TTC549 (cell line): ENCODE results near the gene AGPAT1.

Source experiments
- FAIRE-seq: peaks from 2 replicates; lab custom pipeline; 2012; peaks lifted over from hg19 to GRCh38; lab: Jason Lieb, UNC

The AGPAT1 gene

GRCh38 chr6:32168807-32169591 lies 6.9 kb downstream of the AGPAT1 start:
- FAIRE-seq: no peak

DNA sequence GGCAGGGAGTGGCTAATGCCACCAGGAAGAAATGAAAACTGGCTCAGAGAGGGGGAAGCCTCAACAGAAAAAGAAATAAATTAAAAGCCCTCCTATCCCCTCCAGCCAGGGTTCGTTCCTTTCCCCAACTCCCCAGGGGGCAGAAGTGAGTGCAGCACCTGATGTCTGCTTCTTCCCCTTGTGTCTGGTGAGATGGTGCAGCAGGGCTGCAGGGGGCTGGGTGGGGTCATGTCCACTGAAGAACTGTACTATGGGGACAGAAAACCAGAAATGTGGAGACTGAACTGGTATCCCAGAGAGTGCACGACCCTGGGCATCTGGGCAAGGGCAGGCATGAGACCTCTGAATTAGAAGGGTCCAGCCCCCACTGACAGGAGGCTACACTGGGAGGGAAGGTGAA lies 7.5 kb downstream of the AGPAT1 start:
- FAIRE-seq: no peak

DNA sequence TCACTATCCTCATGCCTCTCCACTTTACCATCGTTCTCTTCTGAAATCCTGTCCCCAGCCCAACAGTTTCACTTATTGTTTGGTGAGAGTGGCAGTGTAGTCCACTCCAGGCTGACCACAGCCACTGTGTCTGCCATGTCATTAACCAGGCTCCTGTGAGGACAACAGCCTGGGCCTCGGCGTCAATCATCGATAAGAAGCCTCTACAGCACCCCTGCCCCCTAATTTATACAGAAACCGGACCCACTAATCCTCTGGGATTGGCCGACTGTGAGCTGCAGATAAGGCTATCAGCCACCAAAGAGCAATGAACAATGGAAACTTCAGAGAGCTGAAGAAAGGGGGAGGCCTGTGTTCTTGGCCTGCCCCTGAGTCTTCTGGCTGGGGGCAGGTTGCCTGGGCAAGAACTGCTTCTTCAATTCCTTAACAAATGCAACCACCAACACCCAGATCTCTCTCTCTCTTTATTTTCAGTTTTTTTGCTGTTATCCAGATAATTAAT lies 8.1 kb downstream of the AGPAT1 start:
- FAIRE-seq: no peak

DNA sequence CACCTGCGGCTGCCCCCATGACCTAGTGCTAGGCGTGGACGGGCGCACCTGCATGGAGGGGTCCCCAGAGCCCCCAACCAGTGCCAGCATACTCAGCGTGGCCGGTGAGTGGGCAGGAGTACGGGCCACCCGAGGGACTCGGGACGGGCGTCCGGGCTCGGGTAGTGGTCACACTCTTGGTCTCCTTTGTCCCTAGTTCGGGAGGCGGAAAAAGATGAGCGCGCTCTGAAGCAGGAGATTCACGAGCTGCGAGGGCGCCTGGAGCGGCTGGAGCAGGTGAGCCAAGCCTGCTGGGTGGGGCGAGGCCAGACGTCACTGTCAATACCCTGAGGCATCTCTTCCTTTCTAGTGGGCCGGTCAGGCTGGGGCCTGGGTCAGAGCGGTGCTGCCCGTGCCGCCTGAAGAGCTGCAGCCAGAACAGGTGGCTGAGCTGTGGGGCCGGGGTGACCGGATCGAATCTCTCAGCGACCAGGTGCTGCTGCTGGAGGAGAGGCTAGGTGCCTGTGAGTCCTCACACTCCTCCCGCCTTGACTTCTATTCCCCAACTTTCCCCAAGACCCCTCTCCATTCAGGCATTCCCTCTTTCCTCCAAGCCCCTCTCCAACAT lies 8.6 kb downstream of the AGPAT1 start:
- no peak for FAIRE-seq

- FAIRE-seq: no peak
Measured at GRCh38 chr6:32166411-32167061, 9.3 kb downstream of the AGPAT1 start.

- no peak for FAIRE-seq
Measured at GRCh38 chr6:32164295-32164694, 11.6 kb downstream of the AGPAT1 start, which contains the start of gene EGFL8. Gene EGFL8, plus strand, starts transcription at chr6:32164595. Its CDS starts 1,571 bp downstream, at chr6:32166166.

GRCh38 chr6:32163559-32164258 lies 12.2 kb downstream of the AGPAT1 start:
- no peak for FAIRE-seq

DNA sequence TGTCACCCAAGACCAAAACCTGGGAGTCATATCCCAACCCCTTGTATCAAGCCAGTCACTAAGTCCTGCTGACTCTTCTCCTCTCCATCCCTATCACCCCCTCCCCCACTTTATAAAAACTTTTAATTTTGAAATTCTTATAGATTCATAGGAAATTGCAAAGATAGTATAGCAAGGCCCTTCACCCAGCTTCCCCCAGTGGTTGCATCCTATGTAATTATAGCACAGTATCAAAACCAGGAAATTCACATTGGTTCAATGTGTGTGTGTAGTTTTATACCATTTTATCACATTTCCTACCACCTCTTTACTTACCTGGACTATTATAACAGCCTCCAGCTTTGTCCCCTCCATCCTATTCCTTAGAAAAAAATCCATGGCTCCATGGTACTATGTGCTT lies 17.8 kb downstream of the AGPAT1 start:
- FAIRE-seq: no peak

DNA sequence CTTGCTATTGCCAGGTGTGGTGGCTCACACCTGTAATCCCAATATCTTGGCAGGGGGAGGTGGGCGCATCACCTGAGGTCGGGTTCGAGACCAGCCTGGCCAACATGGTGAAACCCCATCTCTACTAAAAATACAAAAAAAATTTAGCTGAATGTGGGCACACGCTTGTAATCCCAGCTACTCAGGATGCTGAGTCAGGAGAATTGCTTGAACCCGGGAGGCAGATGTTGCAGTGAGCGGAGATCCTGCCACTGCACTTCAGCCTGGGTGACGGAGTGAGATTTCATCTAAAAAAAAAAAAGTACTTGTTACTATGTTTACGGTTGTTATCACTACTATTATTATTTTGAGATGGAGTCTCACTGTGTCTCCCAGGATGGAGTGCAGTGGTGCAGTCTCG lies 19.0 kb downstream of the AGPAT1 start:
- FAIRE-seq: no peak

GRCh38 chr6:32154514-32155161 lies 21.2 kb downstream of the AGPAT1 start:
- no peak for FAIRE-seq

DNA sequence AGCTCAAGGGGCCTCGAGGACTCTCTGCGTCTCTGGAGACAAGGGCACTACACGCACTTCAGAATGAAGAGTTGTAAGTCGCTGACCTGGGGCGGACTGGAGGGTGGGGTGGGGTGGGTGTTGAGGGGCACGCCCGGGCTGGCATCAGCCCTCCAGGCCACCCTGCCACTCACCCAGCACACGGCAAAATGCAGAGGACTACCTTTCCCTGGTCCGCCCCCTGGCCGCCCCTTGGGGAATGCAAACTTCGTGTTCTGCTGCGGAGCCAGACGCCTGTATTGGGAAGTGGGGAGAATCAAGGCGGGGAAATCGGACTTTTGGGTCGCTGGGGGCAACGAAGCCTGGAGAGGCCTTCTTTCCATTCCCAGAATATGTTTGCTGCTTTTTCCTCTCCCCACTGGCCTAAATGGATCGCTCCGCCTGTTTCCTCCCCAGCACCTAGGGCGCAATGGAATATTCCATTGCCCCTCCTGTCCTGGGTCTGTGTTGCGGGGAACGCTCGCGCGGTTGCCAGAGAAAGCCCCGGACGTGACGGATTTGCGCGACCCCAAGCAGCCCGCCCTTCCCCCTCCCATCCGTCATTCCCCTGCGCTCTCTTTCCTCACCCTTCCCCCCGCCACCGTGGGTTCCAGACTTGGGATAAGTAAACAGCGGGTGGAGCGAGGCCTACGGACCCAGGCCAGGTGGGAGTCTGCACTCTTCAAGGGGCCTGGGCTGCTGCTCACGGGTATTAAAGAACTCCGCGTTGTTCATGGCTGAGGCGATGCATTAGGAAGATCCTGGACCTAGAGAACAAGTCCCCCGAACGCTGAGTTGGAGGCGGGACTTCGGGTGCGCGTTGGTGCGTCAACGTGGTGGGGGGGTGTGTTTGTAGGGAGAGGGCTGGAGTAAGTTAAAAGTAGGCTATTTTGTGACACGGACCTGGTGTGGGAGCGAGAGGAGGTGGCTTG lies 22.0 kb downstream of the AGPAT1 start, which contains the start of gene PPT2:
PPT2 (plus strand) TSS at position 578 of the 950 bp plus-strand sequence. CDS start 454 bp downstream, outside the sequence.
- no peak for FAIRE-seq

DNA sequence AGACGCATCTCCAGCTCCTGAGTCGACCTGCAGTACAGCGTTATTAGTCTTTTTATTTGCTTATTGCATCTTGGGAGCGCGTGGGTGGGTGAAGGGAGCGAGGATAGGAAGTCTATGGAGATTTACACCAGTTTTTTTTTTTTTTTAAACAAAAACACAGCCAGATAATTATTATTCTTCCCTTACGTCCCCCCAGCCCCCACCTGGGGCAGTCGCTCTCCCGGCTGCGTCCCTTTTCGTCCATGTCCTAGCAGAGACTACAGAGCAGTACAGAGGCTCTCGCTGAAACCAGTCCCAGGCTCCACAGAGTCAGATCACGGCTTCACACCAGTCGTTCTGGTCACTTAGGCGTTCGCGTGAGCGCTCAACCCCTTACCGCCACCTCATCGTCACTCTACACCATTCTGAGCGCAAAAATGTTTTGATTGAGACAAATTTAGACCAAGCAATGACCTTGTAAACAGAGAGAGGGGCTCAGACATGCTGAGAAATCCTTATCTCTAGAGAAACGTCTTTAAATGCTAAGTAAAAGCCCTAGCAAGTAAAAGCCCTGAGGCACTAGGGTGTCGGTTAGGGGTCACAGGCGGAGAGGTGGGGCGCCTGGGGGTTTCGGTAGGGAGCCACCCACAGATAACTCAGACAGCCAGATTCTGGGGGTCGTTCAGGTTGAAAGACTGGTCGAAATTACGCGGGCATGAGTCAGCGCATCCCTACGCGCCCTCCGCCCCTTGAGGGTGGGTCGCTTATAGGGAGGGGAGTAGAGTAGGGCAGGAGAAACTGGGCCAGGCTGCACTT lies 22.9 kb downstream of the AGPAT1 start:
- FAIRE-seq: no peak

GRCh38 chr6:32151863-32152768 lies 23.8 kb downstream of the AGPAT1 start, which contains the start of gene PRRT1:
Gene PRRT1, minus strand, starts transcription at chr6:32151939. Its CDS starts 112 bp downstream, at chr6:32151827.
- no peak for FAIRE-seq

DNA sequence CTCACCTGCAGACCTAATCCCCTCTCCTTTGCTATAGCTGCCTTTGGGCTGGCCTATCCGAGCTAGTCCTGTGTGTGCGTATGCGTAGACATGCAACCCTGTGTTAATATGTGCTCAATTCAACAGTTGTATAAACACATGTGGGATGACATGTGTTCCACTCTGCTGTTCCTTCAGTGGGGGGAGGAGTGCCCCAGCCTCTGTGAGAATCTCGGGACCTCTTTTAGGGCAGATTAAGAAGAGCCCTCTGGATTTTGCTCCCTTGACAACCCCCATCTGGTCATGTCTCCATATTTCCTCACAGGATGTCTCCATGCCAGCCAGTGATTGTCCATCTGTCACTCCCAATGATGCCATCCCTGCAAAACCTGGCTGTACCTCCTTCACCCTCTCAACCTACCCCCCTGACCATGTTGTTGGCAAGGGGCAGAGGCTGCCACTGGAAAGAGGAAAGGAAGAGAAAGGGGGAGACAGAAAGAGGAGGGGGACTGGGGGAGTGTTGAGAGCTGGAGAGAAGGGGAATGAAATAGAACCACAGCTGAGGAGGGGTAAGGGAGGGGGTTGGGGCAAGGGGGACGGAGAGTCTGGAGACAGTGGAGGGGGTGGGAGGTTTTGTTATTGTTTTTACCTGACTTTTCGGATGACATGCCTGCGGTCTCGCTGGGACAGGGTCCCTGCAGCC lies 24.6 kb downstream of the AGPAT1 start:
- no peak for FAIRE-seq

DNA sequence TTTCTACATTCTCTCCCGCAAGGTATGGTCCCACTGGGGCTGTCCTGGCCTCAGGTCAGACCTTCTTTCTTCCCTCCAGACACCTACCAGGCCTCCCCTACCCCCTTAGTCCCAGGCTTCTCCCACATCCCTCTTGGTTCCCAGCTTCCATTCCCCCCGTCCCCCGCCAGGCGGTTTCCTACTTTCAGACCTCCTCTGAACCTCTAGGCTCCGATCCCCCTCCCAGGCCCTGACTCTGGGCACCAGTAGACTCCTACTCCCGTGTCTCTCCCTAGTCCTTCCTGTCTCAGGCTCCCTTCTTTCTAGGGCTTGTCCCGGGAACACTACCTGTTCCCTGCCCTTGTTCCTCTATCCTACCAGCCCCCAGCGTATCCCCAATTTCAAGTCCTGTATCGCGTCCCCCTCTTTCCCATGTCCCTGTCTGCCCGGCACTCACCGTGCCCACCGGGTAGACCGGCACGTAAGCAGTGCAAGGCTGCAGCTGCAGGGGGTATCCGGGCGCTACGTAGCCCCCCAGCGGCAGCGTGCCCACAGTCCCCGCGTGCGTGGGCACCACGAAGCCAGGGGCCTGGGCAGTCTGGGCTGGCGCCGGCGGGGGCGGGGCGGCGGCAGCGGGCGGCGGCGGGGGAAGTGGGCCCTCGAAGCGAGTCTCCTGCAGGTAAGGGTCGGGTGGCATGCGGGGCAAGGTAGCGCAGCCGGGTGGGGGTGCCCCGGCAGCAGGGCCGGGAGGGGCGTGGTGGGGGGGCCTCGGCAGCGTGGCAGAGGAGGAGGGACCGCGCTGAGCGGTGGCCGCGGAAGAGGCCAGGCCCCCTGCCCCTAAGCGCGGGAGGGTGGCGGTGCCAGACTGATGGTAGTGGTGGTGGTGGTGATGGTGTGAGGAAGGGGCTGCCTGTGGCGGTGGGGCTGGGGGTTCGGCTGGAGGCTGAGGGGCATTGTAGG lies 25.7 kb downstream of the AGPAT1 start:
- FAIRE-seq: no peak

GRCh38 chr6:32149092-32149755 lies 26.7 kb downstream of the AGPAT1 start:
- FAIRE-seq: no peak
